H1 (cell line): ENCODE data around the gene PINK1. TPM values are rescaled to one million over a fixed set of nuclear protein-coding genes. Genes with fewer than 3 reads are reported as not detected.

Source experiments
- NANOG ChIP-seq: IDR thresholded peaks from 2 replicates; pipeline ENCODE4 v1.6.1; 2011; ENCODE audit warnings: low read length, low read depth, mild to moderate bottlenecking, inconsistent platforms; ENCODE audit not compliant: insufficient read depth, poor library complexity, severe bottlenecking
- polyA plus RNA-seq, 7 experiments: library from polyadenylated mRNA; depleted of rRNA in 3 of 7; stranded (reverse) in 5 of 7; unstranded in 2 of 7; fragments of >200 nt in 5 of 7; fragments of 200-250 nt in 2 of 7; gene quantifications; 1 replicate in 5 of 7; 2 replicates in 1 of 7; 4 replicates in 1 of 7; pipeline versions ENCODE4 v1.2.1 to v1.2.3, GENCODE V29; 2011 to 2013; ENCODE audit warnings: missing spikeins in 2 of 7, mixed read lengths in 2 of 7
- total RNA-seq: library from RNA; stranded (reverse); fragmentation: NEBNext Ultra II Directional; extraction: Animal tissue kit (Norgen Biotek cat#: 25700); gene quantifications from 2 replicates; pipeline ENCODE4 v1.2.1, GENCODE V29; 2021
- TF ChIP-seq, protein P1 (sequence below): IDR thresholded peaks from 2 replicates; pipeline ENCODE4 v1.6.1; 2011; ENCODE audit warnings: low read length, improper control_type of control experiment

Gene PINK1
- total and polyA plus RNA-seq, 2 of the 8 experiments (the other 6 are each of a cell fraction or from before 2014, with no cell fraction given), result 16.1 to 19.3 TPM

DNA sequence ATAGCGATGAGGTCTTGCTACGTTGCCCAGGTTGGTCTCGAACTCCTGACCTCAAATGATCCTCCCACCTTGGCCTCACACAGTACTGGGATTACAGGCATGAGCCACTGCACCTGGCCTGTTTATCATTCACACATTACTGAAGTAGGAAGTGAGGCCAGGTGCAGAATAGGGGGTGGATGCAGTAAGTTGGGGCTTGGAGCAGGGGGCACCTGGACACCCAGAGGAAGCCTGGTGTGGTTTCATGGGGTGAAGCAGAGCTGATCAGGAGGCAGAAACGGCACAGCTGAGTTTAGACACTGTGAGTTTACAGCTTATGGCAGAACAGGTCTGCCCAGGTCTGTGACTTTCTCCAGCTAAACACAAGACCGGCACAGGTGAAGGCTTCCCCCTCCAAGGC is 39.5 kb upstream of the PINK1 start (continued):
- no peak for TF ChIP-seq NANOG
- TF ChIP-seq, protein P1, sequence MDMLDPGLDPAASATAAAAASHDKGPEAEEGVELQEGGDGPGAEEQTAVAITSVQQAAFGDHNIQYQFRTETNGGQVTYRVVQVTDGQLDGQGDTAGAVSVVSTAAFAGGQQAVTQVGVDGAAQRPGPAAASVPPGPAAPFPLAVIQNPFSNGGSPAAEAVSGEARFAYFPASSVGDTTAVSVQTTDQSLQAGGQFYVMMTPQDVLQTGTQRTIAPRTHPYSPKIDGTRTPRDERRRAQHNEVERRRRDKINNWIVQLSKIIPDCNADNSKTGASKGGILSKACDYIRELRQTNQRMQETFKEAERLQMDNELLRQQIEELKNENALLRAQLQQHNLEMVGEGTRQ, result no peak
